Measurements from ENCODE around the gene DCUN1D1.

DCUN1D1 gene

DNA sequence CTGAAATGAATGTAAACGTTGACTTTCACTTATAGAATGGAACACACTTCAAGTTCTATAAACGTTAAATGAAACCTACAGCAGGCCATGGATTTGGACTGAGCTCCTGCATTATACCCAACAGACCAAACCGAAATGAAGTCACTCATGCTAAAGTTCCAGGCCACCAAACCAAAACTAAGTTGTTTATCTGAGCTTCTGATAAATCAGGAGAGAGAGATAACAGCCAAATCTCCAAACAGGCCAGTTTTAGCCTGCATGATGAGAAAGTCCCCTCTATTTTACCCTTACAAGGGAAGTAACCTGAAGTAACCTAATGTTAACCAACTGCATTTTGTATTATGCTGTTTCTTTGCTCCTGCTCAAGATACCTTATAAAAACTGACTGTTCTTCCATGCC is 44.5 kb downstream of the DCUN1D1 start:
- DNase-seq: no peak

DNA sequence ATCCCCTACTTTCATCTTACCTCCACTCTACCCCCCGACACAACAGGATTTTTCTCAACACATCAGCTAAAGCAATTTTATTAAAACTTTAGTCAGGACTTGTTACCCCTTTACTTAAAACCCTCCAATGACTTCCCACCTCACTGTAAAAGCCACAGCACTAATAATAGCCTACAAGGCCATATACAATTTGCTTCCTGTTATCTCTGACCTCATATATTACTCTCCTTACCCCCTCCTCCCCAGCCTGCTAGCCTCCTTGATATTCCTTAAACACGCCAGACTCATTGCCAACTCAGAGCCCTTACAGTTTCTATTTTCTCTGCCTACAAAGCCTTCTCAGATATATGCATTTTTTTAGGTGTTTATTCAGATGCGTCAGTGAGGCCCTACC is 54.4 kb downstream of the DCUN1D1 start:
- no peak for DNase-seq

DNA sequence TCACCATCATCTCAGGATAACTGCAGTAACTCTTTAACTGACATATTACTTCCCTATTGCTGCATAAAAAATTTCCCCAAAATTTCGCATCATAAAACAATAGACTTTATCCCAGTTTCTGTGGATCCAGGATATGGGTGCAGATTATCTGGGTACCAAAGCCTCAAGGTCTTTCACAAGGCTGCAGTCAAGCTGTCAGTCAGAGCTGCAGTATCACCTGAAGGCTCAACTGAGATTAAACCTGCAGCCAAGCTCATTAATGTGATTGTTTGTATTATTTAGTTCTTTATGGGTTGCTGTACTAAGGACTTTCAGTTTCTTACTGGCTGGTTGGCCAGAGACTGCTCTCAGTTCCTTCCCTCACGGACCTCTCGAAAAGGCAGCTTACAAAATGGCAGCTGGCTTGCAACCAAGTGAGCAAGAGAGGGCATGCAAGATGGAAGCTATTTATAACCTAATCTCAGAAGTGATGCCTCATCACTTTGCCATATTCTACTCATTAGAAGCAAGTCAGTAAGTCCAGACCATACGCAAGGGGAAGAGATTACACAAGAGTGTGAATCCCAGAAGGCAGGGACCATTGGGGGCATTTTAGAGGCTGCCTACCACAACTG is 54.9 kb downstream of the DCUN1D1 start:
- no peak for DNase-seq

DNA sequence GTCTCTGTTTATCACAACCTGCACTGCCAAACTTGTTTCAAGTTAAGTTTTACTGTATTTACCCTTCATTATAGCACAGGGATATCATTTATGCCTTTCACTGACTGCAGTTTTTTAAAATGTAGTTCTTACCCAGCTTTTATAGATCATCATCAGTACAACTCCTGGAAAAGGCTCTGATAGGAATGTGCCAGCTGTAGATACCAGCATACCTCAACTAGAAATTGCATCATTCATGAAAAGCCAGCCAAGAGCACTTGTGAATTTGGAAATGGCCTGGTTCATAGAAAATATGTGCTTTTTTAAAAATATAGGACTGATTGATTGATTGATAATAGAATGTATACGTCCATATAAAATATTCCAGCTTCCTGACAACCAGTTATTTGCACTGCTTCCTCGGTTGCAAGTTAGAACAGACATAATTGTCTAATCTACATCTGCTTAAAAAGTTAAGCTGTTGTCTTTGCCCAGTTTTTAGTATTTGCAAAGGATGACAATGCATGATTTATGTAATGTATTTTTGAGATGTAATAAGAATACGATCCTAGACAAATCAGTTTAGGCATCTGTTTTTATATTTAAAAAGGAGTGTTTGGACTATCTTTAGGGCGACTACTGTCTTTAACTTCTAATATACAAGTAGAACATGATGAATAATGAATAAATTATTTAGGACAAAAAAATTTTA is 58.5 kb downstream of the DCUN1D1 start:
- no peak for DNase-seq

DNA sequence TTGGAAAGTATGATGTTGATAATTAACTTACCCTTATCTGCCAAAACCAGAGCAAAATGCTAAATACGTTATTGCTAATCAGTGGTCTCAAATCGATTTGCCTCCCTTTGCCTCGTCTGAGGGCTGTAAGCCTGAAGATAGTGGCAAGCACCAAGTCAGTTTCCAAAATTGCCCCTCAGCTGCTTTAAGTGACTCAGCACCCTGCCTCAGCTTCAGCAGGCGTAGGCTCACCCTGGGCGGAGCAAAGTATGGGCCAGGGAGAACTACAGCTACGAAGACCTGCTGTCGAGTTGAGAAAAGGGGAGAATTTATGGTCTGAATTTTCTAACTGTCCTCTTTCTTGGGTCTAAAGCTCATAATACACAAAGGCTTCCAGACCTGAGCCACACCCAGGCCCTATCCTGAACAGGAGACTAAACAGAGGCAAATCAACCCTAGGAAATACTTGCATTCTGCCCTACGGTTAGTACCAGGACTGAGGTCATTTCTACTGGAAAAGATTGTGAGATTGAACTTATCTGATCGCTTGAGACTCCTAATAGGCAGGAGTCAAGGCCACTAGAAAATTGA is 59.7 kb downstream of the DCUN1D1 start:
- DNase-seq: no peak

DNA sequence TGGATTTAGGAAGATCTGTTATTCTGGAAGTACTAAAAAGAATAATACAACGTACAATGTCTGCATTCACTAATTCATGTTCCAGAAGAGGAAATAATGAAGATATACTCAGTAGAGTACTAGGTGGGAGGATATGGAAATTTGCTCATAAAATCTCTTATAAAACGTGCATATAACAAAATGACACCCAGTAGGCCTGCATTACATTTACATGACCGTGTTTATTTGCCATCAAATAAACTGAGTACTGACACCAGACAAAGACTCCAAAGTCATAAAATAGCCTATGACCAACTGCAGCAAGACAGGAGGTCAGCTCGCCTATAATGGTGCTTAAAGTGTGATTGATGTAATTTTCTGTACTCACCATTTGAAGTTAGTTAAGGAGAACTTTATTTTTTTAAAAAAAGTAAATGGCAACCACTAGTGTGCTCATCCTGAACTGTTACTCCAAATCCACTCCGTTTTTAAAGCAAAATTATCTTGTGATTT is 60.4 kb downstream of the DCUN1D1 start:
- DNase-seq: no peak

DNA sequence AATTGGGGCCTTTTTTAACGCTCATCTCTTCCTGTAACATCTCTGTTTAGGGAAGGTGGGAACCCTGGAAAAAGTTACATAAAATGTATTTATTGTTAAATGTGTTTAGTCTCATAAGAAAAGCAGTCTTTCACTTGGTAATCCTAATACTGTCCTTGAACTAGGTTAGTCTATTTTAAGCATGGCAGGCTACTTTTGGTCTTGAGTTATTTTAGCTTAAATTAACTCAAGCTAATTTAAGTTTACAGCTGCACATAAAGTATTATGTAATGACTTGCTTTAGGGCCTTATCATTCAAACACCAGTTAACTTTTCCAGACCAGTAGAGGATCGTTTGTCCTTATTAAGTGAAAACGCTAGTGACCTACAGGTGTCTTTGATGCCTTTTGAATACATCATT is 63.2 kb downstream of the DCUN1D1 start:
- DNase-seq: no peak

DNA sequence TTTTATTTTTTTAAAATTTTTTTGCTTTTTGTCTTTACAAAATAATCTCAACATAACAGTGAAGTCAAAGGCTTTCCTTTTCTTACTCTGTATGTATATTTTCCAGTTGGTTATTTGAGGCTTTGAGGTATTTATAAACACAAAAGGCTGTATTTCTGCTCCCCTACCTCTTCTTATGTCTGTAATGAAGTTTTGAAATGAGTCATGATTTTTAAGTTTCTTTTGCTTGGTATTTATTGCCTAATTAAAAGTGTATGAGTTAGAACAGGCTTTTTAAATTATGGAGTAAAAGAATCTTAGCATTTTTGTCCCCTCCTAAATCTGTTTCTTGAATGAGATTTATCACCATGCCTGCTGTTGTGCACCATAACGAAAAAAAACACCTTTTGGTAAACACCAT is 66.0 kb downstream of the DCUN1D1 start:
- no peak for DNase-seq

DNA sequence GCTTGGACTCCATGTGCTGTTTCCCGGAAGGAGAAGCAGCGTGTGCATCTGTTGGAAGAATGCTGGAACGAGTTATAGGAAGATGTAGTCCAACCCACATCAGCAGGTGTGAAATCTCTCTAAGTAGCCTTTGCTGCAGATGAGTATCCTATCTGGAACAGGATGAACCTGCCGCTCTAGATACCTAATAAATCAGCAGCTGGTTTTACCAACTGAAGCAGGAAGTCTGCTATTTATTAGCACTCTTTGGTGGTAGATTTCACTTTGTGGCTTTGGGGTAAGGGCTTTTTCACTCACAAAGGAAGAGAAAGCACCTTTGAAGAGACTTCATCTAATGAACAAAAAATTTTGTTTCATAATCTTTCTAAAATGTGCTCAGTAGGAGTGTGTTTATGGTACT is 66.4 kb downstream of the DCUN1D1 start:
- no peak for DNase-seq

DNA sequence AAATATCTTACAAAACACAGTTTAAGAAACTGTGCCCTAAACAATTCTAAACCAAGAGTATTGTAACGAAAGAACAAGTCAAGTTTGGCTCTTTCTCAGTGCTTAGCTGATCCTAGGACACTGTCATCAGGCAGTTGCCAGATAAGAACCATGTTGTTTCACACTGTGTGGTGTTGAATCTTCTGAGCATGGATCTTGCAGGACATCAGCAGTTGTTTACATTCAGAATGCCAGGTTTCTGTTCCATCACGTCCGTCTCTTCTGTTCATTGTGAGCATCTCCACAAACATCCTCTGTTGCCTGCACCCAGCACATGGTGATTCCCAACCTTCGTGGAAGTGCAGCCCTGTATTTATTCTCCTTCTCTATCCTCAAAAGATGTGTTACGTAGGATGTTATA is 67.9 kb downstream of the DCUN1D1 start:
- no peak for DNase-seq

DNA sequence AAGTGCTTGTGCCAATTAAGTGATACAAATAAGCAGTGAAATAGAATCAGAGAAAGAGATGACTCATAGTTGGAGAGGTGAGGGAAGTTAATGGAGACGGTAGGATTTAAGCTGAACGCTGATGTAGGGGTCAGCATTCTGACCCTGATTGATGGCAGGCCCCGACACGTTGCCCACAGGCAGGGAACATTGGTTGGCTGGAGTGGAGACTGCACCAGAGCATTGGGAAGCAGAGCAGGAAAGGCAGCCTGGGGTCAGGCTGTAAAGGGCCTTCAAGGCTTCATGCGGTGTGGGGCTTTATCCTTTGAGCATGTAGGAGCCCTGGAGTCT is 68.6 kb downstream of the DCUN1D1 start:
- no peak for DNase-seq

DNA sequence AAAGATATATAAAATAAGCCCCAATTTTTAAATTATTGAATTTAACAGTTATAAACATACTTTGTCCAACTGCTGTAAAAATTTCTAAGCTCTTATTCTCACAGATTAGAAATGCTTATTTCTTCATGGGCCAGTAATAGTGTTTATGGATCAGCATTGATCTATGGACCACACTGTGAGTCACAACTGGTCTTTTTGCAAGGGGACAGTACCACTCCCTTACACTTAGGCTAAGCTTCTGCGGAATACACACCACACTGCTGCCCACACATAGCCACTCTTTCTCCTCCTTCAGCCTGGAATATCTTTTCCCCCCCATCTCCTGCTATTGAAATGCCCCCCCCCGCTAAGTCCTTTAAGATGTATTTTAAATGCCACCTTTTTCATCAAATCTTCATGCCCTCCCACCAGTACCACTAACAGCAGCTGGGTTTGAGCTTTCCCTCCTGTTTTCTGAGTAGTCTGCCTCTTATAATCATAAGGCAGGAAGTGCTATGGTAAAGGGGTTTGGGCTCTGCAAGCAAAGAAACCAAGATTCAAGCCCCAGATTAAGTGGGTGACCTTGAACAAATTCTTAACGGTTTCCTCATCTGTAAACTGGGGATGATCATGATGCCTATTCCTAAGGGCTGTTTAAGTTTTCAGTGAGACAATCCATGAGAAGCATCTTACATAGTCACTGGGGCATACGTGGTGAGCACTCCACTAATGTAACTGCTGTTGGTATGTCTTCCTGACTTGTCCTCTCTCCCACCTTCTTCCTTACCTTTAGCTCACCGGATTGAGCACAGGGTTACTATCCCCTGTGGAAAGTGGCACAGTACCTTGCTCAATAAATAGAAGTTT is 69.2 kb downstream of the DCUN1D1 start:
- no peak for DNase-seq

DNA sequence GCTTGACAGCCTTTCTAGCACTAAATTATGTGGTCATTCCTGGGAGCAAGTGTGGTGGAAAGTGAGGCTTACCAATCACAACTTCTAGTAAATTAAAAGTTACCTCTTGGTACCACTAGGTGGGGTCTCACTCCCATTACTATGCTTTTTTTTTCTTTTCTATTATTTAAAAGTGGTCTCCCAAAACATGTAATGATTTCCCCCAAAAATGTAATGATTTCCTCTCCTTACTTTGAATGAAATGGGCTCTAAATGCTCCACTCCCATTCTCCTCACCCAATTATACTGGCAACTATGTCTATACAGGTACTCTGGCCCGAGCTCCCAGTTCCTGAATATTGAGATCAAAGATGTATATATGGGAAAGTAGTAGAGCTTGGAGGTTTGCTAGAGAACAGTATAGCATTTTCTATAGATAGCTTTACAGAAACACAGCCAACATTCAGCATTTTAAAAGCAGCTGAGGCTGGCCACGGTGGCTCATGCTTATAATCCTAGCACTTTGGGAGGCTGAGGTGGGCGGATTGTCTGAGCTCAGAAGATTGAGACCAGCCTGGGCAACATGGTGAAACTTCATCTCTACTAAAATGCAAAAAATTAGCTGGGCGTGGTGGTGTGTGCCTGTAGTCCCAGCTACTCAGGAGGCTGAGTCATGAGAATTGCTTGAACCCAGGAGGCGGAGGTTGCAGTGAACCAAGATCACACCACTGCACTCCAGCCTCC is 70.9 kb downstream of the DCUN1D1 start:
- DNase-seq: no peak

DNA sequence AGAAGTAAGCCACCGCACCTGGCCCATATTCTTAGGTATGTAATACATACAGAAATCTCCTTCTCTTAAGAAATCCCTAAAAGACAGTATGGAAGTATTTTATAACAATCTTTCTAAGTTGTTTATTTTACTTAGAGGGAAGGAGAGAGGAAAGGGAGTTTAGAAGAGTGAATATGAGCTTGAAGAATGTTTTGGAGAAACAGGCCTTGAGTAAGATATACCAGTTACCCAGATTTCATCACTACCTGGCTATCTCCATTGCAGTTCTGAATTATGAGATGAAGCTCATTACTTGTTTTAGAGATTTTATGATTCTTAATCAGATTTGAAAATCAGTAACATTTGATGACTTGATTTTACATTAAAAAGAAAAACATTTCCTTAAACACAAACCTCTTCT is 71.9 kb downstream of the DCUN1D1 start:
- no peak for DNase-seq

DNA sequence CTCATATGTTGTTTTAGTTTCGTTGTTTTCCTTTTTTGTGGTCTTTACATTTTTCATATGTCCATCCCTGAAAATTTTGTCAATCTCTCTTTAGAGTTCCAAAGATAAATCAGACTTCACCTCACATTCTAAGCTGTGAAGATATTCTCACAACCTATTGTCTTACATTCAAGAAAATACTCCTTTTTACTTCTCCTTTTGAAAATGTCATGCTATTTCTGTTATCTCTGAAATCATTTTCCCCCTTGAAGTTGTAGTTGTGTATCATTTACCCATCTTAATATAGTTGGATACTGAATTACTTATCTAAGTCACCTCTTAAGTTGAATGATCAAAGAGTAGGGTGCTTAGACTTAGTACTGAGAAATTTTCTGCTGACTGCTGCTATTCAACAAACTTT is 74.3 kb downstream of the DCUN1D1 start:
- no peak for DNase-seq

DNA sequence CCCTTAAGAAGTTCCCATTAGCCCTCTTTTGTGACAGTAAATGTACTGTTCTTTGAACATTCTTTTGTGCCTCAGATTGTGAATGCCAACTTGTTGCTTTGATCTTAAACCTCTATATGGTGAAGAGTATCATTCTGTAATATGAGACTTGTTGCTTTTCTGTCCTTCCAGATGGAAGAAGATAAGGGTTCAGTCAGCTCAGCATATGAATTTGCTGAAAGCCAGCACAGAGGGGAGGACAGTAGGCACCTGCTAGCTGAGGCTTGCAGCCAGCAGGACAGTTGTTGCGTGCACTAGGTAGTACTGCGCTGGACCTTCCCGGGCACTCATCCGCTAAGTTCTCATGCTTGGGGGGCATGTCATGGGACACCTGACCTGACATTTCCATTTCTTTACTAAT is 74.7 kb downstream of the DCUN1D1 start:
- DNase-seq: no peak

DNA sequence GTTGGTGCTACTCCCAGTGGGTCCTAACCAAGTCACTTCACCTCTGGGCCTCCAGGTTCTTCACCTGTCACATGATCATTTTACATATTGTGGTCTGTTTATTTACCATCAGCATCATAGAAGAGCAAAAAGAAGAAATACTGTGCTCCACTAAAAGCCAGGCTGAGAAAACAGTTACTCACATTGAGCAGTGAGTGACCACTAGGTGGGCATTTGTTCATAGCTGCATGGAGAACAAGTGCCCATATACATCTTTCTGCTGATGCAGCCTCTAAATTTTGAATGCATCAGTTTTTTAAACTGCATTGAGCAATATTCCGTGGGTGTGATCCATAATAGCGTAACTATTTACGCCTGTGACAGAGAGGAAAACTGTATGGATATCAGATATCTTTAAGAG is 76.2 kb downstream of the DCUN1D1 start:
- DNase-seq: no peak

DNA sequence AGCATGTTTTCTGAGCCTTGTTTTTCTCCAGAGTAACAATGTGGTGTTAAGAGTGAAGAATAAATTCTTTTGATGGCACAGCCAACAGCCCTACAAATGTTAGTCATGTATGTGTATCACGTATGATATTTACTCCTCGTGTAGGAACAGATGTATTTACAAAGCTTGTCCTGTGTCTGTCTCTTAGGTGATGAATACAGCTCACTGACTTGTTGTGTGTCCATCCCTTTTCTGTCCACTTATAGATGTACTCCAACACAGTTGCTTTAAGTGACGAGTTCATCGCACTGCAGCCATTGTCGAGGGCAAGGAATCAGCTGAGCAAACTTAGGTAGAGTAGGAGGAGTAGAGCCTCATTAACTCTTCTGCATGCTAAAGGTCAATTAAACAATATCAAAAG is 78.1 kb downstream of the DCUN1D1 start:
- no peak for DNase-seq

DNA sequence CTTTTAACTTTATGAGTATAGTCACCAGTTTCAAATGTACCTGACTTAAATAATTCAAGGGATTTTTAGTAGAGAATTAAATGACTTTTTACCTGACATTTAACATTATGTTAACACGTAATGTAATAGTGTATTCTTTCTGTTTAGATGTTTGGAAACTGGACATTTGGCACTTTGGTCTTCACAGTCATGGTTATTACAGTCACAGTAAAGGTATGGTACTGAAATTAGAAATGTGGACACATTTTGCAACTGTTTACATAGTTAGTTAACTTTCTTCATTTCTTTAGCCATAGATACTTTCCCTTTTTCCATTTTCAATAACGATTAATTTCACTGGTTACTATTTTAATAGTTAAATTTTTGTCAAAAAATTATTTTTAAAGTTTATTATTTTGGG is 83.8 kb downstream of the DCUN1D1 start:
- no peak for DNase-seq

DNA sequence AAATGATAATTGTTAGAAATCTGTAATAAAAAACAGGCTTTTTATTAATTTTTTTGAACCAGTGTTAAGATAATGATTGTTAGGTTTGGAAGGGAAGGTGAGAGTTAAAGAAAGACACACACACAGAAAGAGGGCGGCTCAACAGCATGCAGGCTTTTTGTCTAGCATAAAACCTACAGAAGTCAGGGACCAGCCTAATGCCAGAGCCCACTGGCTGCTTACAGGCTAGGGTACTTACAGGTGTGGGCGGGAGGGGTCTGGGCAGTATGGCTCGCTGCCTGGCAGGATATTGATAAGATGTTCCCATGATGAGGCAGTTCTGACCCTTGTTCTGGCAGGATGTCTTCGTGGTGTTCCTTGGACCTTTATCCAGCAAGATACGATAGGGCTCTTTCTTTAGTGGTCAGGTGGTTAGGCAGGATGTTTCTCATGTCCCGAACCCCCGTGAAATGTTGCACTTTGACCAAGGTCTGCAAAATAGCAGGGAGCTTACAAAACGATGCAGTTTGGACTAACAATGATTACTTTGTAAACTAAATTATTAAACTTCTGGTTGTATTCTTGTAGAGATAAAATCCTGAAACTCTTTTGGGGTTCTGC is 84.7 kb downstream of the DCUN1D1 start:
- no peak for DNase-seq

DNA sequence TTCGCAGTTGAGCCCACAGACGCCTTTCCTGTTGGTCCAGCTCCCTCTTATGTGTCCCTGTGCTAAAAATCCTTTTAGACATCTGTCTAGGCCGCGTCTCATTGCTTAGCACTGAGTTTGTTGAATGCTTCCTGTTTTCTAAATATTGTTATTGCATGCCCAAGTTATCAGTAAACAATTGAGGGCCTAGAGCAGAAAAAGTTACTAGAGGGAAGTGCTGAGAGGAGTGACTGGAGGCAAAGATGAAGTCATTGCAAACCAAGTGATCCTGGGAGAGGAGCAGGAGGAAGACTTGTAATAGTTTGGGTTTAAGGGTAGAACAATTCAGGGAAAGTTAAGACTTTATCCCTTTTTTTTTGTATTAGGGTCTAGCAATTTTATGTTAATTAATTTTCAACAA is 88.1 kb downstream of the DCUN1D1 start:
- DNase-seq: no peak

DNA sequence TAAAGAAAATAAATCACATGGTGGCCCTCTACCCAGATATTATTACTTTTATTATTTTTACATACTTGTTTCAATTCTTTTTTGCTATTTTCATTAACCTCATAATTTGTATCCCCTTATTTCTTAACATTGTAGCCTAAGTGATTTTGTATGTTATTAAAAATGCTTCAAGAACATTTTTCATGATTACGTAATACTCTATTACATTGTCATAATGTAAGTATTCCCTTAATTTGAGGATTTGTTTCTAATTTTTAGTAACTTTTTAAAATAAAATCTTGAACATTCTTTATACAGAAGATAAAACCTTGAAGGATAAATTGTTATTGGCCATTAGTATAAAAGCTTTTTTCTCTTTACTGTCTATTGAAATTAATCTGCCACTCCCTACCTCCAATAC is 89.0 kb downstream of the DCUN1D1 start:
- DNase-seq: no peak
